GM12873 (cell line): Measurements from ENCODE around the gene RPL36A.

Experiments
- CTCF ChIP-seq: IDR thresholded peaks from 2 replicates; pipeline ENCODE4 v1.5.1; 2012; ENCODE audit warnings: low read depth, mild to moderate bottlenecking, moderate library complexity, low read length, control low read depth; ENCODE audit not compliant: insufficient read depth; ENCODE audit errors: missing control alignments

Gene RPL36A

DNA sequence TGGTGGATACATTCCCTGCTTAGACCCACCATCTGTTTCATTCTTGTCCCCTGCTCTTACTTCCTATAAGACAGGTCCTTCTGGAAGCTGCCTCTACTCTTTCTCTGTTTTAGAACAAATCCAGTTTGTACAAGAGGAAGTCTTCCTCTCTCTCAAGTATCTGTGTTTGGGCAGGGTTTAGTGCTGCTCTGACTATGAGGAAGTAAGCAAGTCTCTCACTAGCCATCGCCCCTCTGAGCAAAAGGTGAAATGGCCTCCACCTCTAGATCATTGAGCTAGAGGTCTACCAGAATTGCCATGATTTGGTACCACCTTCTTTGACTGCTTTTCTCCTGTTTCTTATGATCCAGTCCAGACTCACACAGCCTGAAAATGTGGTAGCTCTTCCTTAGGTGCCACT, 13.3 kb upstream of the RPL36A start:
- no peak for TF ChIP-seq CTCF

- TF ChIP-seq CTCF = no peak
Observed at GRCh38 chrX:101383679-101384205, 7.1 kb upstream of the RPL36A start.

DNA sequence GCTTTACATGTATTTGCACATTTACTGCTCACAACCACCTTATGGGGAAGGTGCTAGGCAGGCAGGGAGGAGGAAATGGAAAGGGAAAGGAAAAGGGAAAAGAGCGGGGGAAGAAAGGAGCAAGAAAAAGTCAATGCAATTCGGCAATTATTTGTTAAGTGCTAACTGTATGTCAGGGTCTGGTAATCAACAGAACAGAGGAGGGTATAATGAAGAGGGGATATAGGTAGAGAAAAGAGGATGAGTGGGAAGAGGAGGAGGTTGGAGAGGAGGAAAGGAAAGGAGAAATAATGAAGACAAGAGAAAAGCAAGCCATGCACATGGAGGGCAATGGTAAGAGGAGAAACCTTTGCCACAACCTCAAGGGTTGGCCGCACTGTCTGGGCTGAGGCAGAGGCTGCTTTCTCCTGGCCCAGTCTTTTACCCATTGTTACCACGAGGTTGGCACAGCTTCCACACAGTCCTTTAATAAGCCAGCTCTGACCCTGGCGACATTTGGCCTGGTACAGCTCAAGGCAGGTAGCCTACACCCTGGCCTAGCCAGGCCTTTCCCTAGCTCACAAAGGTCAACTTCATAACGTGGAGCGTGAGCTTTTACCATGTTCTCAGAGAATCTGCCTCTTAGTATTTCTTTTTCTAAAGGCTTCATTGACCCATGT, 5.7 kb upstream of the RPL36A start:
- no peak for TF ChIP-seq CTCF

- TF ChIP-seq CTCF = no peak
Observed at GRCh38 chrX:101385795-101386541, 4.8 kb upstream of the RPL36A start, which contains the start of gene BTK. TSS of gene BTK (minus strand) at chrX:101386191. CDS start at chrX:101375284, 10,907 bp downstream.

DNA sequence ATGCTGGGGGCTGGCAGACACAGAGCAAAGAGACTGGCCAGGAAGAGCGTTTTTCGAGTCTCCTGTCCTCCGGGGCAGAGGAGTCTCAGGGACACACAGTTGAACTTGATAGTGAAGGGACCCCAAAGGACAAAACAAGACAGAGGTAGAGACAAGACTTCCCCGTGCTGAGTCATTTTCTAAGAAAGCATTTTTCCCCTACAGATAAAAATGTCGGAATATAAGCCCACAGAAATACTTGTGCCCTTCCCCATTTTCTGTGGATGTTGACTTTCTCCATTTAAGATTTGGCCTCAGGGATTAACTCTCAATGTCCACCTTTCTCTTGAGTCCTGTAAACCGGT, 4.3 kb upstream of the RPL36A start:
- TF ChIP-seq CTCF = no peak

GRCh38 chrX:101388604-101389003, 2.2 kb upstream of the RPL36A start:
- no peak for TF ChIP-seq CTCF

GRCh38 chrX:101391831-101392230, 1.0 kb downstream of the RPL36A start:
- TF ChIP-seq CTCF = no peak
